ENCODE results near the gene HORMAD2. TPM values are rescaled to one million over a fixed set of nuclear protein-coding genes. Genes with fewer than 3 reads are reported as not detected.
"Not testable (repeated sequence)": the region's sequence is repeated elsewhere in the genome, so short reads cannot be mapped to it uniquely, and the experiment has no call there.

Gene HORMAD2
- total and polyA plus RNA-seq, 3 experiments from 2014 or later, result not detected

DNA sequence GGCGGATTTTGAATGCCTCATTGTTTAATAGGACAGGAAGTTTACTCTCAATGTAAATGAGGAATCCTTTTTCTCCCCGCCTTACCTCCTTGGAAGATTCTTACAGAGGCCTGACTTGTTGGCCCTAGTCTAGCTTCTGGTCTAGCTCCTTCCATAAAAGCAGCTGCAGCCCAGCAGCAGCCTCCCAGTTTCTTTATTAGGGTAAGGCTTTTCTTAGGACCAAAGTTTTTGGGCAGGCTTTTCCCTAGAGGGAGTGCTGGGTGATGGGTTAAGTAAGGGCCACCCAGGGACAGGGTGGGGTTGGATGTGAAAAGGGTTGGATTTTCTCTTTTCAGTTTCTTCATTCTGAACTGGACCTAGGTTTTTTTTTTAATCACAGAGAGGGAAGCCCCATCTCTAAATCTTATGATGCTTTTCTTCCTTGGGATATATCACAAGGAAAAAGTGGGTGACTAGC, 116.6 kb downstream of the HORMAD2 start:
- peaks cover 20 to 26% (median 22%) of the 10 kb centered on the region in 3 donors for H3K4me1 Mint-ChIP-seq
- peak overlapping the region in 7 of 8 donors; percentile 55 to 92 (median 74) for H3K27ac Mint-ChIP-seq
- H3K27me3 Mint-ChIP-seq, result no peaks in the 10 kb centered on the region
- no peak overlapping the region for H3K27ac ChIP-seq (ENCODE audit: low read depth, low read length)
- no peaks in the 10 kb centered on the region for H3K9me3 ChIP-seq (ENCODE audit: low read length)
- H3K9me3 Mint-ChIP-seq, result no peaks in the 10 kb centered on the region
- H3K4me3 Mint-ChIP-seq, result peak overlapping the region in 3 of 7 donors; percentile 56 to 66 (median 57)
- H3K36me3 ChIP-seq (ENCODE audit: insufficient read depth, low read length), result no peaks in the 10 kb centered on the region
- no peaks in the 10 kb centered on the region for H3K36me3 Mint-ChIP-seq
- no peak overlapping the region for H3K4me3 ChIP-seq (ENCODE audit: low read length)
- ChIA-PET CTCF (no interaction called here), POLR2A (no interaction called here)
- H3K4me1 ChIP-seq (ENCODE audit: insufficient read depth, low read length), result peaks cover 11% of the 10 kb centered on the region
- DNase-seq, result no peak
- no peaks in the 10 kb centered on the region for H3K27me3 ChIP-seq (ENCODE audit: insufficient read depth, low read length, poor library complexity, severe bottlenecking)

DNA sequence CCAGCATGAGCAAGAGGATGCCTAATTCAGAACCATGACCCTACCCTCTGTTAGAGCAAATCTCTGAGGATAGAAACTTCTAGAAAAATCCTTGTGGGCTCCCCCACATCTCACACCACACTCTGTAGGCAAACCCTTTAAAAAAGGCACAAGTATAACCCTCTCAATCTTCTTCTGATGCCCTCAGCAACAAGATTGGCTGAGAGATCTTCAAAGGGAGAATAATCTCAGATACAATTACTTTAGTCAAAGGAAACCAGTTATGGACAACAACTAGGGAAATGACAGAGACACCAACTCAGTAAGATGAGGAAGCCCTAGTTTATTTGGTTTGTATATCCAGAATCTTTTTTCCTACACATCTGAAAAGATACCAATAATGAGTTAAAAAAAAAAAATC, 117.1 kb downstream of the HORMAD2 start:
- Mint-ChIP-seq H3K4me1 (peaks cover 15 to 21% (median 17%) of the 10 kb centered on the region in 3 donors), H3K27ac (peak overlapping the region in 5 of 8 donors; percentile 47 to 88 (median 55)), H3K27me3 (peaks cover 0 to under 1% of the 10 kb centered on the region in 2 donors), H3K9me3 (no peaks in the 10 kb centered on the region), H3K36me3 (no peaks in the 10 kb centered on the region), H3K4me3 (no peak overlapping the region)
- H3K4me1 ChIP-seq (ENCODE audit: insufficient read depth, low read length), result peaks cover 11% of the 10 kb centered on the region
- no peaks in the 10 kb centered on the region for H3K27me3 ChIP-seq (ENCODE audit: insufficient read depth, low read length, poor library complexity, severe bottlenecking)
- CTCF ChIA-PET, result no interaction called here
- no peaks in the 10 kb centered on the region for H3K36me3 ChIP-seq (ENCODE audit: insufficient read depth, low read length)
- DNase-seq, result no peak
- POLR2A ChIA-PET, result no interaction called here
- no peak overlapping the region for H3K4me3 ChIP-seq (ENCODE audit: low read length)
- no peaks in the 10 kb centered on the region for H3K9me3 ChIP-seq (ENCODE audit: low read length)
- no peak overlapping the region for H3K27ac ChIP-seq (ENCODE audit: low read depth, low read length)

DNA sequence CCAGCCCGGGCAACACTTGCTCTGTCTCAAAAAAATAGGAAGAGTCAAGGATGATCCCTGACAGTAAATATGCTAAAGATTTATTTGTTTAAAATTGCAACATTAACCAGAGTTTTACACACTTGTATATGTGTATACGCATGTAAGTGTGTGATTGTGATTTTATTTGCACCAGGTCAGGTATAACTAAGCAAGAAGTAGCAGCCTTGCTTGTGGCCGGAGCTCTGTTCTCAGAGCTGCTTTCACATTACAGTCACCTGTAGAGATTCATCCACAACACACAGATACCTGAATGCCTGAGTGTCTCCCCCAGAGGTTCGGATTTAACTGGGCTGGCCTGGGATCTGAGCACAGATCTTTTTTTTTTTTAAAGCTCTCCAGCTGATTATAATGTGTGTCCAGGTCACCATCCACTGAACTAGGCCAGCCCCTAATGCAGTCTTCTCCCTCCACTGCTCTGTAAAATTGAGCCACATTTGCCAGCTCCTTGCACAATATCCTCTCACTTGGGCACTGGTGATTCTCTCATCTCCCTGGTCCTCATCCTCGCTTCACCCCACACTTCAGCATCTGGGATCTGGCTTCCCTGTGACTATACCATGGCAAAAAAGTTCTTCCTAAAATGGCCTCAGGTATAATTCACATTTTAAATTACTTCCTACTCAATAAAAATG, 118.0 kb downstream of the HORMAD2 start:
- Mint-ChIP-seq H3K27ac (peak overlapping the region in 2 of 8 donors; percentile 10 to 68), H3K9me3 (no peaks in the 10 kb centered on the region), H3K27me3 (peaks cover 0 to 3% of the 10 kb centered on the region in 2 donors), H3K4me3 (no peak overlapping the region), H3K4me1 (peaks cover 9 to 13% (median 12%) of the 10 kb centered on the region in 3 donors), H3K36me3 (no peaks in the 10 kb centered on the region)
- Histone ChIP-seq H3K27ac (ENCODE audit: low read depth, low read length) (no peak overlapping the region), H3K27me3 (ENCODE audit: insufficient read depth, low read length, poor library complexity, severe bottlenecking) (no peaks in the 10 kb centered on the region), H3K4me3 (ENCODE audit: low read length) (no peak overlapping the region), H3K4me1 (ENCODE audit: insufficient read depth, low read length) (peaks cover 11% of the 10 kb centered on the region), H3K9me3 (ENCODE audit: low read length) (no peaks in the 10 kb centered on the region), H3K36me3 (ENCODE audit: insufficient read depth, low read length) (no peaks in the 10 kb centered on the region)
- CTCF ChIA-PET, result no interaction called here
- DNase-seq, result no peak
- POLR2A ChIA-PET, result interaction anchor here (0.6 kb wide), 1 partner anchor 43 kb away, joined by 3 read pairs; no protein-coding TSS in a partner anchor

DNA sequence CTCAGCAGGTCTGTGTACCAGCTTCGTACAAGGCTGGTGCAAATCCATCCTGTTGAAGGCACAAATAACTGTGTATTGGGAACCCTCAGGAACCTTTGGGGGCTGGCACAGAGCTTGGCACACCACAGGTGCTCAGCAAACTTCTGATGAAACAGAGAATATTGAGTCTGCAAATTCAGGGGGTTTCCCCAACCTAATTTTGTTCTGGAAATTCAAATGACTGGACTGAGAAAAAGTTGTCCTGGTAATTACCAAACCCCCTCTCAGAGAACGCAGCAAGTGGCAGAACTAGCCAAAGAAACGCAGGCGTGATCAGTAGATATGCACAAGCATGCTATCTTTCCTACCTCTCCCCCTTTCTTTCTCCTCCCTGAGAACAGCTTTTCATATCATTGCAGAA, 118.7 kb downstream of the HORMAD2 start:
- Histone ChIP-seq H3K27ac (ENCODE audit: low read depth, low read length) (no peak overlapping the region), H3K4me3 (ENCODE audit: low read length) (no peak overlapping the region), H3K9me3 (ENCODE audit: low read length) (no peaks in the 10 kb centered on the region), H3K4me1 (ENCODE audit: insufficient read depth, low read length) (peaks cover 11% of the 10 kb centered on the region), H3K36me3 (ENCODE audit: insufficient read depth, low read length) (no peaks in the 10 kb centered on the region), H3K27me3 (ENCODE audit: insufficient read depth, low read length, poor library complexity, severe bottlenecking) (no peaks in the 10 kb centered on the region)
- CTCF ChIA-PET, result no interaction called here
- DNase-seq, result no peak
- Mint-ChIP-seq H3K27ac (peak overlapping the region in 1 of 8 donors; percentile 9), H3K9me3 (no peaks in the 10 kb centered on the region), H3K27me3 (peaks cover 0 to 3% of the 10 kb centered on the region in 2 donors), H3K4me3 (no peak overlapping the region), H3K36me3 (no peaks in the 10 kb centered on the region), H3K4me1 (peaks cover 9 to 13% (median 12%) of the 10 kb centered on the region in 3 donors)
- POLR2A ChIA-PET, result no interaction called here

DNA sequence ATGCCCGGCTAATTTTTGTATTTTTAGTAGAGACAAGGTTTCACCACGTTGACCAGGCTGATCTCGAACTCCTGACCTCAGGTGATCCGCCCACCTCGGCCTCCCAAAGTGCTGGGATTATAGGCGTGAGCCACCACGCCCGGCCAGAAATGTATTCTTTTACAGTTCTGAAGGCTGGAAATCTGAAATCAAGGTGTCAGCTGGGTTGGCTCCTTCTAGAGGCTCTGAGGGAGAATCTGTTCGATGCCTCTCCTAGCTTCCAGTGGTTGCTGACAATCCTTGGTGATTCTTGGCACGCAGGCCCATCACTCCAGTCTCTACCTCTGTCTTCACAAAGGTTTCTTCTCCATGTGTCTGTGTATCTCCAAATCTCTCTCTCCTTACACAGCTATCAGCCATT, 120.6 kb downstream of the HORMAD2 start:
- H3K27ac Mint-ChIP-seq; H3K36me3 ChIP-seq (ENCODE audit: insufficient read depth, low read length); H3K27ac ChIP-seq (ENCODE audit: low read depth, low read length); H3K27me3 Mint-ChIP-seq; H3K9me3 Mint-ChIP-seq; H3K4me3 Mint-ChIP-seq; H3K9me3 ChIP-seq (ENCODE audit: low read length); DNase-seq; POLR2A ChIA-PET; H3K27me3 ChIP-seq (ENCODE audit: insufficient read depth, low read length, poor library complexity, severe bottlenecking); H3K4me3 ChIP-seq (ENCODE audit: low read length); H3K36me3 Mint-ChIP-seq: not testable (repeated sequence)
- CTCF ChIA-PET, result interaction anchor here (0.7 kb wide), 1 partner anchor 32 kb away, joined by 3 read pairs; no protein-coding TSS in a partner anchor
- peaks cover 8 to 11% (median 9%) of the 10 kb centered on the region in 3 donors for H3K4me1 Mint-ChIP-seq
- peaks cover 11% of the 10 kb centered on the region for H3K4me1 ChIP-seq (ENCODE audit: insufficient read depth, low read length)

DNA sequence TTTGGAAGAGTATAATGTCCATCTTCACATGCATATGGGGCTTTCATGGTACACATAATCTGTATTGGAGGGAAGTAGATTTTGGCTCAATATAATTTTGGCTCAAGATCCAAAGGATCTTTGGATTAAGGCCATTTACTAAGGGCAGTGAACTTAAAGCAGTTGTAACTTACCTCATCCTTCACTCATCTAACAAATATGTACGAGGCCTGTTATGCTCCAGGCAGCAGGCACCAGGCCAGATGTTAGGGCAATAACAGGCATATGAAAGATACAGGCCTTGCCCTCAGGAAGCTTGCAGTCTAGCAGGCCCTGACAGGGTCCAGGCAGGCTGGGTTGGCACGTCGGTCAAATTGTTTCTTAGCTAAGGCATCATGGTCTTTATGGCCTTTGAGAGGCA, 121.7 kb downstream of the HORMAD2 start:
- Histone ChIP-seq H3K27ac (ENCODE audit: low read depth, low read length) (no peak overlapping the region), H3K36me3 (ENCODE audit: insufficient read depth, low read length) (no peaks in the 10 kb centered on the region), H3K4me1 (ENCODE audit: insufficient read depth, low read length) (peaks cover 2% of the 10 kb centered on the region), H3K4me3 (ENCODE audit: low read length) (no peak overlapping the region), H3K9me3 (ENCODE audit: low read length) (no peaks in the 10 kb centered on the region), H3K27me3 (ENCODE audit: insufficient read depth, low read length, poor library complexity, severe bottlenecking) (no peaks in the 10 kb centered on the region)
- Mint-ChIP-seq H3K4me1 (peaks cover 0 to 2% (median 1%) of the 10 kb centered on the region in 3 donors), H3K36me3 (no peaks in the 10 kb centered on the region), H3K9me3 (no peaks in the 10 kb centered on the region), H3K4me3 (no peak overlapping the region), H3K27me3 (peaks cover 0 to 3% of the 10 kb centered on the region in 2 donors), H3K27ac (peak overlapping the region in 2 of 8 donors; percentile 4 to 43)
- ChIA-PET CTCF (no interaction called here), POLR2A (no interaction called here)
- no peak for DNase-seq

DNA sequence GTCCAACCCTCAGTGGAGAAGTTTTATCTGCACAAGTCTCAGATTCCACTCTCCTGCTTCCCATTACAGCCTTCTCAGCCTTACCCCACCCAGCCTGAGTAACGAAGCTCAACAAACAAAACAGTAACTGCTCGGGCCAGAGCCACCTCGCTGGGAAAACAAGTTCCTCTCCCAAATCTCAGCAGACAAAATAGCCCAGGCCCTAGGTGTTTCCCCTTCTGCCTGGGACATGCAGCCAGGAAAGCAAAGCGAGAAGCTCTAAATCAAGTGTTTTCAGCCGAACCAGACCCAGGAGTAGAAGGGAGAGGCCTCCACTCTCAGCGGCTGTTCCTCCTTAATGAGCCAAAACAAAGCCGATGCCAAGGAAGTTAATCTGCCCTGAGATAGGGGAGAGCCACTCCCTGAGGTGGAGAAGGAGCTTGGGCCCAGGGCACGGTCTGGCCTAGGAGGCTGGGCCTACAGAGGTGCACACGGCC, 122.3 kb downstream of the HORMAD2 start:
- ChIA-PET CTCF (no interaction called here), POLR2A (no interaction called here)
- Histone ChIP-seq H3K27ac (ENCODE audit: low read depth, low read length) (no peak overlapping the region), H3K27me3 (ENCODE audit: insufficient read depth, low read length, poor library complexity, severe bottlenecking) (no peaks in the 10 kb centered on the region), H3K4me3 (ENCODE audit: low read length) (no peak overlapping the region), H3K36me3 (ENCODE audit: insufficient read depth, low read length) (no peaks in the 10 kb centered on the region), H3K4me1 (ENCODE audit: insufficient read depth, low read length) (no peaks in the 10 kb centered on the region), H3K9me3 (ENCODE audit: low read length) (no peaks in the 10 kb centered on the region)
- peaks cover 0 to 3% of the 10 kb centered on the region in 2 donors for H3K27me3 Mint-ChIP-seq
- H3K27ac Mint-ChIP-seq, result no peak overlapping the region
- no peaks in the 10 kb centered on the region for H3K4me1 Mint-ChIP-seq
- H3K4me3 Mint-ChIP-seq, result no peak overlapping the region
- no peaks in the 10 kb centered on the region for H3K9me3 Mint-ChIP-seq
- DNase-seq, result no peak
- H3K36me3 Mint-ChIP-seq, result no peaks in the 10 kb centered on the region

DNA sequence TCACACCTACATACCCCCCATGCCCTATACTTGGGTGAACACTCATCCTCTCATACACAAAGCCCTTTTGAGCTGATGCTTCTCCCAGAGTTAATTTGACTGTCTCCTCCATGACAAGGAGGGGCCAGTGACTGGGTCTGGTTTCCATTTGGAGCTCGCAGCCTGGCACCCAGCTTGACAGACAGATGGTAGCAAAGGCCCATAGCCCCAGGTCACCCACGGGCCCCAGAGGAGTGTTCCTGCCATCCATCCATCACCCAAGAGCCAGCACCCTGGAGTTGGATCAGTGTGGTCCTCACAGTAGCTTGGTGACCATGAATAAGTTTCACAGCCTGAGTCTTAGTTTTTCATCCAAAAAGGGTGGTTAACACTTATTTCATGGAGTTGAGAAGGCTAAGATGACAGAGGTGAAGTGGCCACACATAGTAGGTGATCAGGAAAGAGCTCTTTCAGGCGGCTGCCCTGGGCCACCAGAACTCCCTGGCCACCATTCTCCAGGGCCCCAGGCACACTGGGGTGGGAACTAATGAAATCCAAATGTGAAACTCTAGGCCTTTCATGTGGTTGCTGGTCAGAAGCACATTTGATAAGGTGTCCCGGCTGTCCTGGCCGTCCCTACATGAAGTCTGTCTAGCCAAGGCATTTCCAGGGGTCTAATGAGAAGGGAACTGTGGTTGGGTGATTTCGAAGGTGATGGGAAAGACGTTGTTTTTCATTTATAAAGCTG, 123.9 kb downstream of the HORMAD2 start:
- Histone ChIP-seq H3K27me3 (ENCODE audit: insufficient read depth, low read length, poor library complexity, severe bottlenecking) (no peaks in the 10 kb centered on the region), H3K27ac (ENCODE audit: low read depth, low read length) (no peak overlapping the region), H3K9me3 (ENCODE audit: low read length) (no peaks in the 10 kb centered on the region), H3K4me3 (ENCODE audit: low read length) (no peak overlapping the region), H3K4me1 (ENCODE audit: insufficient read depth, low read length) (no peaks in the 10 kb centered on the region), H3K36me3 (ENCODE audit: insufficient read depth, low read length) (no peaks in the 10 kb centered on the region)
- no peak overlapping the region for H3K4me3 Mint-ChIP-seq
- no peak for DNase-seq
- H3K4me1 Mint-ChIP-seq, result no peaks in the 10 kb centered on the region
- peaks cover 0 to 4% of the 10 kb centered on the region in 2 donors for H3K27me3 Mint-ChIP-seq
- ChIA-PET POLR2A (no interaction called here), CTCF (interaction anchor here (0.6 kb wide), 1 partner anchor 10 kb away, joined by 3 read pairs; no protein-coding TSS in a partner anchor)
- H3K27ac Mint-ChIP-seq, result no peak overlapping the region
- no peaks in the 10 kb centered on the region for H3K36me3 Mint-ChIP-seq
- no peaks in the 10 kb centered on the region for H3K9me3 Mint-ChIP-seq

All from CD8-positive, alpha-beta memory T cell (primary cell).